Panc1 (cell line): Measurements from ENCODE around the gene CBFB. TPM values are rescaled to one million over a fixed set of nuclear protein-coding genes. Genes with fewer than 3 reads are reported as not detected.
"Not testable (repeated sequence)": the region's sequence is repeated elsewhere in the genome, so short reads cannot be mapped to it uniquely, and the experiment has no call there.

Experiments
- ATAC-seq: fragments of 200-7000 bp; cut with Tn5 transposase; 2 replicates; pipeline ENCODE4 v1.9.1; 2020; ENCODE audit warnings: mild to moderate bottlenecking, moderate library complexity
- BruUV-seq: library from RNA; stranded (reverse); fragments of 400-500 nt; replicated peaks from 2 replicates; lab custom pipeline; 2021; lab: Mats Ljungman, UMichigan
- CTCF ChIA-PET: fragments of 300-600 bp; sonication (Branson Sonifier 250); formaldehyde crosslinking; loops from one replicate; lab custom pipeline; 2022; ENCODE audit warnings: antibody characterized with exemption; lab: Charles Lee
- POLR2A ChIA-PET: fragments of 300-600 bp; sonication (Branson Sonifier 250); formaldehyde crosslinking; loops from one replicate; lab custom pipeline; 2022; ENCODE audit warnings: antibody characterized with exemption; lab: Charles Lee
- DNase-seq: peaks from one replicate; pipeline ENCODE4 v3.0.0-alpha.2; 2010; ENCODE audit warnings: low read depth, low spot score
- H3K27ac ChIP-seq: 2 replicates; pipeline ENCODE4 v1.5.1; 2011; ENCODE audit warnings: mild to moderate bottlenecking, low read length, inconsistent platforms
- H3K27me3 ChIP-seq: fragments of 200-500 bp; sonication (Bioruptor generic); 2 replicates; pipeline ENCODE4 v1.6.0; 2014; ENCODE audit warnings: low read length, inconsistent platforms; ENCODE audit not compliant: control insufficient read depth, insufficient read depth
- H3K36me3 ChIP-seq: fragments of 200-500 bp; sonication (Bioruptor generic); 2 replicates; pipeline ENCODE4 v1.5.1; 2014; ENCODE audit warnings: inconsistent platforms, mild to moderate bottlenecking, low read length, moderate library complexity; ENCODE audit not compliant: control insufficient read depth, insufficient read depth
- H3K4me1 ChIP-seq: 2 replicates; pipeline ENCODE4 v1.5.1; 2011; ENCODE audit warnings: inconsistent platforms, mild to moderate bottlenecking, low read length, moderate library complexity; ENCODE audit not compliant: control insufficient read depth, insufficient read depth
- H3K4me3 ChIP-seq, 2 experiments: 2 replicates each; pipeline ENCODE4 v1.5.1; 2011 to 2012; ENCODE audit warnings: low read depth in 2 of 2, low read length in 2 of 2, mild to moderate bottlenecking in 2 of 2, inconsistent platforms in 1 of 2, moderate library complexity in 1 of 2
- H3K9me3 ChIP-seq: fragments of 200-500 bp; sonication (Bioruptor generic); 2 replicates; pipeline ENCODE4 v1.5.1; 2014; ENCODE audit warnings: low read depth, mild to moderate bottlenecking, inconsistent platforms, low read length, moderate library complexity; ENCODE audit not compliant: control insufficient read depth, insufficient read depth
- POLR2AphosphoS5 ChIP-seq: IDR thresholded peaks from 2 replicates; pipeline ENCODE4 v1.6.1; 2012; ENCODE audit warnings: mild to moderate bottlenecking, low read depth, low read length, moderate library complexity
- SIN3A ChIP-seq: IDR thresholded peaks from 2 replicates; pipeline ENCODE4 v1.6.1; 2012; ENCODE audit warnings: low read depth, mild to moderate bottlenecking, low read length, moderate library complexity, borderline replicate concordance; ENCODE audit not compliant: insufficient read depth
- TCF7L2 ChIP-seq: IDR thresholded peaks from 2 replicates; pipeline ENCODE4 v1.6.1; 2011; ENCODE audit warnings: mild to moderate bottlenecking, low read depth, low read length, inconsistent platforms
- in situ Hi-C: cut with HindIII; loops from 2 replicates; pipeline ENCODE4 v1.10.0; 2016; ENCODE audit warnings: low sequenced_read_pairs, low pct_unique_long_range_greater_than_20kb
- intact Hi-C: fragments of 100-400 bp; cut with micrococcal nuclease; formaldehyde crosslinking; loops from one replicate; pipeline ENCODE4 v1.10.0; 2022; ENCODE audit not compliant: unreplicated experiment
- total RNA-seq: library from RNA; stranded (reverse); gene quantifications from one replicate; pipeline ENCODE4 v1.2.1, GENCODE V29; 2021; ENCODE audit not compliant: unreplicated experiment
- TF ChIP-seq, protein P1 (sequence below): fragments of 450-650 bp; IDR thresholded peaks from 2 replicates; pipeline ENCODE4 v1.5.1; 2017; ENCODE audit warnings: mild to moderate bottlenecking
- TF ChIP-seq, protein P2 (sequence below), 2 experiments: IDR thresholded peaks; 2 replicates each; pipeline ENCODE4 v1.6.1; 2011 to 2012; ENCODE audit warnings: low read depth in 2 of 2, control low read depth in 1 of 2, low read length in 1 of 2, mild to moderate bottlenecking in 1 of 2, moderate library complexity in 1 of 2; ENCODE audit not compliant: insufficient read depth in 1 of 2

The CBFB gene
- total RNA-seq, 1 experiment from 2014 or later: 66.4 TPM

DNA sequence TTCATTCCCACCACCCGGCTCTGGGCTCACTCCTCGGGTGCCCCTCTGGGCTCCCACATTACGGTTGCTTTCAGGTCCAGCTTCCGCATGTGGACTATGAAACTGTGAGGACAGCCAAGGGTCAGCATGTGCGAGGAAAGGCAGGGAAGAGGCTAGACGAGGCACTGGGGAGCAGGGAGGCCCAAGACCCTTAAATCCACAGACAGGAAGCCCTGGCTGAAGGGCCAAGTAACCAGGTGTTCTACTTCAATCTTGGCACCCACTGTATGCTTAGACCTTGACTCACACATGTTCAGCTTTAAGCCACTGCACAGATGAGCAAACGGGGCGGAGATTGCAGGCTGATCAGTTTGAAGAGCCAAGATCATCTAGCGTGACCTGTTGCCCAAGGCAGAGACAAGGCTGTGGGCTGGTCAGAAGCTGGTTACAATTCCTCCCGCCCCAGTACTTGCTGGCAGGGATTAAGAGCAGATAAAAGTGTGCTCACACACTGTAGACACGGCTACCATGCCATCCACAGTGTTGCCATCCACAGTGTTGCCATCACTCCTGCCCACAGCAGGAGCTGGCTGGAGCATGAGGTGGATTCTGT is 40.7 kb upstream of the CBFB start, which contains the start of gene CES4A:
Gene CES4A (plus strand): TSS at position 393 of the 592 bp plus-strand sequence. CDS start 184 bp downstream, at position 577.
- no peak within 1 kb of the TSS for H3K4me3 ChIP-seq
- CTCF ChIA-PET: no interaction called here
- intact Hi-C loops: no loop called here
- POLR2A ChIA-PET: no interaction called here
- no peaks in the 10 kb centered on the region for H3K27me3 ChIP-seq
- ATAC-seq: peak; percentile 48; the same call in 1 of the 2 replicates
- in situ Hi-C loops: no loop called here
- no peak within 1 kb of the TSS for H3K27ac ChIP-seq
- no peaks in the 10 kb centered on the region for H3K9me3 ChIP-seq
- BruUV-seq: no TSS peak
- TF ChIP-seq POLR2AphosphoS5: no peak
- TF ChIP-seq, protein P1, sequence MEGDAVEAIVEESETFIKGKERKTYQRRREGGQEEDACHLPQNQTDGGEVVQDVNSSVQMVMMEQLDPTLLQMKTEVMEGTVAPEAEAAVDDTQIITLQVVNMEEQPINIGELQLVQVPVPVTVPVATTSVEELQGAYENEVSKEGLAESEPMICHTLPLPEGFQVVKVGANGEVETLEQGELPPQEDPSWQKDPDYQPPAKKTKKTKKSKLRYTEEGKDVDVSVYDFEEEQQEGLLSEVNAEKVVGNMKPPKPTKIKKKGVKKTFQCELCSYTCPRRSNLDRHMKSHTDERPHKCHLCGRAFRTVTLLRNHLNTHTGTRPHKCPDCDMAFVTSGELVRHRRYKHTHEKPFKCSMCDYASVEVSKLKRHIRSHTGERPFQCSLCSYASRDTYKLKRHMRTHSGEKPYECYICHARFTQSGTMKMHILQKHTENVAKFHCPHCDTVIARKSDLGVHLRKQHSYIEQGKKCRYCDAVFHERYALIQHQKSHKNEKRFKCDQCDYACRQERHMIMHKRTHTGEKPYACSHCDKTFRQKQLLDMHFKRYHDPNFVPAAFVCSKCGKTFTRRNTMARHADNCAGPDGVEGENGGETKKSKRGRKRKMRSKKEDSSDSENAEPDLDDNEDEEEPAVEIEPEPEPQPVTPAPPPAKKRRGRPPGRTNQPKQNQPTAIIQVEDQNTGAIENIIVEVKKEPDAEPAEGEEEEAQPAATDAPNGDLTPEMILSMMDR: no peak
- TF ChIP-seq TCF7L2: no peak
- TF ChIP-seq, protein P2, sequence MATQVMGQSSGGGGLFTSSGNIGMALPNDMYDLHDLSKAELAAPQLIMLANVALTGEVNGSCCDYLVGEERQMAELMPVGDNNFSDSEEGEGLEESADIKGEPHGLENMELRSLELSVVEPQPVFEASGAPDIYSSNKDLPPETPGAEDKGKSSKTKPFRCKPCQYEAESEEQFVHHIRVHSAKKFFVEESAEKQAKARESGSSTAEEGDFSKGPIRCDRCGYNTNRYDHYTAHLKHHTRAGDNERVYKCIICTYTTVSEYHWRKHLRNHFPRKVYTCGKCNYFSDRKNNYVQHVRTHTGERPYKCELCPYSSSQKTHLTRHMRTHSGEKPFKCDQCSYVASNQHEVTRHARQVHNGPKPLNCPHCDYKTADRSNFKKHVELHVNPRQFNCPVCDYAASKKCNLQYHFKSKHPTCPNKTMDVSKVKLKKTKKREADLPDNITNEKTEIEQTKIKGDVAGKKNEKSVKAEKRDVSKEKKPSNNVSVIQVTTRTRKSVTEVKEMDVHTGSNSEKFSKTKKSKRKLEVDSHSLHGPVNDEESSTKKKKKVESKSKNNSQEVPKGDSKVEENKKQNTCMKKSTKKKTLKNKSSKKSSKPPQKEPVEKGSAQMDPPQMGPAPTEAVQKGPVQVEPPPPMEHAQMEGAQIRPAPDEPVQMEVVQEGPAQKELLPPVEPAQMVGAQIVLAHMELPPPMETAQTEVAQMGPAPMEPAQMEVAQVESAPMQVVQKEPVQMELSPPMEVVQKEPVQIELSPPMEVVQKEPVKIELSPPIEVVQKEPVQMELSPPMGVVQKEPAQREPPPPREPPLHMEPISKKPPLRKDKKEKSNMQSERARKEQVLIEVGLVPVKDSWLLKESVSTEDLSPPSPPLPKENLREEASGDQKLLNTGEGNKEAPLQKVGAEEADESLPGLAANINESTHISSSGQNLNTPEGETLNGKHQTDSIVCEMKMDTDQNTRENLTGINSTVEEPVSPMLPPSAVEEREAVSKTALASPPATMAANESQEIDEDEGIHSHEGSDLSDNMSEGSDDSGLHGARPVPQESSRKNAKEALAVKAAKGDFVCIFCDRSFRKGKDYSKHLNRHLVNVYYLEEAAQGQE (IDR thresholded peaks at IDR 0.05; ENCODE audit: insufficient read depth in 1 of 2, low read depth in 2 of 2, low read length in 1 of 2): no peak
- no peak for TF ChIP-seq SIN3A
- DNase-seq: no peak
- H3K4me1 ChIP-seq: no peaks in the 10 kb centered on the region
- H3K36me3 ChIP-seq: no peaks in the 10 kb centered on the region

DNA sequence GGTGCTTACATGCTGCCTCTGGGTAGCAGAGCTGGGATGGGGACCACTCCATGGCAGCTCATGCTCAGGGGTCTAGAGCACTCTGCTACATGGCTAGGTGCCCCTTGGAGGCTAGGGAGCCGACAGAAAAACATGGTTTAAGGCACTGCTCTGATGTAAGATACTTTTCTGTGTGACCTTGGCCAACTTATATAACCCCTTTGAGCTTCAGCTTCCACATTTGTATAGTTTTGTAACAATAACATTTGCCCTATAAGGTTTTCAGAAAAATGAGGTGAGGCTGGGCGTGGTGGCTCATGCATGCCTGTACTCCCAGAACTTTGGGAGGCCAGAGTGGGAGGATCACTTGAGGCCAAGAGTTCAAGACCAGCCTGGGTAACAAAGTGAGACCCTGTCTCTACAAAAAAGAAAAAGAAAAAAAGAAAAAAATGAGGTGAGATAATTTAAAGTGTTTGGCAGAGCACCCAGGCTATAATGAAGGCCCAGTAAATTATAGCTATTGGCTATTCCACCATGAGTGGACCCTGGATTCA is 37.3 kb upstream of the CBFB start:
- BruUV-seq: no TSS peak
- in situ Hi-C loops (no loop called here), intact Hi-C loops (no loop called here)
- no peaks in the 10 kb centered on the region for H3K4me1 ChIP-seq
- no peaks in the 10 kb centered on the region for H3K36me3 ChIP-seq
- no peak for DNase-seq
- TF ChIP-seq, protein P1: no peak
- TF ChIP-seq, protein P2 (IDR thresholded peaks at IDR 0.05; ENCODE audit: insufficient read depth in 1 of 2, low read depth in 2 of 2, low read length in 1 of 2): no peak
- no peak for TF ChIP-seq TCF7L2
- TF ChIP-seq SIN3A: no peak
- no peak for ATAC-seq
- H3K4me3 ChIP-seq: no peak overlapping the region
- CTCF ChIA-PET: interaction anchor here (0.6 to 0.8 kb wide), 2 partner anchors 14 to 24 kb away, joined by 3 to 4 read pairs; no protein-coding TSS in a partner anchor
- no peak overlapping the region for H3K27ac ChIP-seq
- POLR2A ChIA-PET: no interaction called here
- no peaks in the 10 kb centered on the region for H3K27me3 ChIP-seq
- H3K9me3 ChIP-seq: no peaks in the 10 kb centered on the region

DNA sequence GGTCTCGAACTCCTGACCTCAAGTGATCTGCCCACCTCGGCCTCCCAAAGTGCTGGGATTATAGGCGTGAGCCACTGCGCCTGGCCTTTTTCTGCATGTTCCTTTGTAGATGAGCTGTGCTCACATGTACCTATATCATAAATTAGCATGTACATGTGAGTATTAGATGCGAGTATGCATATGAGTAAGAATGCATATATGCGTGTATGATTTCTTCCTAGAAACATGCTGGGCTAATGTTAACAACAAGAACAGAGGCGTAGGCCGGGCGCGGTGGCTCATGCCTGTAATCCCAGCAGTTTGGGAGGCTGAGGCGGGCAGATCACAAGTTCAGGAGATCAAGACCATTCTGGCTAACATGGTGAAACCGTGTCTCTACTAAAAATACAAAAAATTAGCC is 35.4 kb upstream of the CBFB start:
- H3K4me1 ChIP-seq, BruUV-seq, POLR2A ChIA-PET, H3K27me3 ChIP-seq, intact Hi-C loops, CTCF ChIA-PET, H3K4me3 ChIP-seq, DNase-seq, ATAC-seq, H3K9me3 ChIP-seq, in situ Hi-C loops, H3K27ac ChIP-seq, H3K36me3 ChIP-seq: not testable (repeated sequence)
